HG03575 (cell line): Measurements from ENCODE around the gene NIP7.
"Not testable (repeated sequence)": the region's sequence is repeated elsewhere in the genome, so short reads cannot be mapped to it uniquely, and the experiment has no call there.

ENCODE experiments used
- ATAC-seq: cut with Tn5 transposase; IDR thresholded peaks from one replicate; pipeline ENCODE4 v1.9.1; 2021; ENCODE audit not compliant: unreplicated experiment, insufficient number of reproducible peaks, low FRiP score; ENCODE audit errors: extremely low read depth

Gene NIP7

GRCh38 chr16:69339289-69340094 is at the start of gene NIP7, which contains the start of gene COG8:
Gene NIP7, plus strand, starts transcription at chr16:69339772. Its CDS starts 58 bp downstream, at chr16:69339830.
Gene COG8, minus strand, starts transcription at chr16:69339564. Its CDS starts 12 bp downstream, at chr16:69339552.
- ATAC-seq: no peak

DNA sequence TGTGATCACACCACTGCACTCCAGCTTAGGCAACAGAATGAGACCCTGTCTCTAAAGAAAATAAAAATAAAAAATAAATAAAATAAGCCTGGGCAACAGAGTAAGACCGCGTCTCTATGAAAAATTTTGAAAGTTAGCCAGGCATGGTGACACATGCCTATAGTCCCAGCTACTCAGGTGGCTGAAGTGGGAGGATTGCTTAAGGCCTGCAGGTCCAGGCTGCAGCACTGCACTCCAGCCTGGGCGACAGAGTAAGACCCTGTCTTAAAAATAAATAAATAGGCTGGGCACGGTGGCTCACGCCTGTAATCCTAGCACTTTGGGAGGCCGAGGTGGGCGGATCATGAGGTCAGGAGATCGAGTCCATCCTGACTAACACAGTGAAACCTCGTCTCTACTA is 47.9 kb upstream of the NIP7 start:
- ATAC-seq: not testable (repeated sequence)

DNA sequence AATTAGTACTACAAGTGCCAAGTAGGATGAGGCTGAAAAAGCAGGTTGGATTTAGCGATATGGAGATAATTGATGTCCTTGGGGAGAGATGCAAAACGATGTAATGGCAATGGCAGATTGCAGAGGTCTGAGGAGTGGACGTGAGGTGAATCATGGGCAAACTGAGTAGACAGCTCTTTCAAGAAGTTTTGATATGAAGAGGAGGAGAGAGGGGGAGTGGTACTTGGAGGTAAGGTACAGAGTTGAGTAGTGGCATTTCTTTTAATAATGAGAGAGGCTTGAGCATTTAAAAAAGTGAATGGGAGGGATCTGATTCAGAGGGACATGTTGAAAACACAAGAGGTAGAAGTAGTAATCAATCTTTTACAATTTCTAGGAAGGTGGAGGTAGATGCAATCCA is 46.2 kb upstream of the NIP7 start:
- ATAC-seq: no peak

DNA sequence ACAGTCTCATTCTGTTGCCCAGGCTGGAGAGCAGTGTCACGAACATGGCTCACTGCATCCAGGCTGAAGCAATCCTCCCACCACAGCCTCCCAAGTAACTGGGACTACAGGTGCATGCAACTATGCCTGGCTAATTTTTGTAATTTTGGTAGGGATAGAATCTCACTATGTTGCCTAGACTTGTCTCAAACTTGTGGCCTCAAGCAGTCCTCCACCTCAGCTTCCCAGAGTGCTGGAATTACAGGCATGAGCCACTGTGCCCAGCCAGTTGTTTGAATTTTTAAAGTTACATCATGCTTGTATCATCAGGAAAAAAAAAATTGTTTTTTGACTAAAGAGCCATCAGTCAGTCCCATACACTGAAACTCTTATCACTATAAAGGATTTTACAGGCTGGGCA is 45.5 kb upstream of the NIP7 start:
- no peak for ATAC-seq

GRCh38 chr16:69296771-69297170 is 42.8 kb upstream of the NIP7 start:
- ATAC-seq: not testable (repeated sequence)

GRCh38 chr16:69298261-69298660 is 41.3 kb upstream of the NIP7 start:
- ATAC-seq: no peak

DNA sequence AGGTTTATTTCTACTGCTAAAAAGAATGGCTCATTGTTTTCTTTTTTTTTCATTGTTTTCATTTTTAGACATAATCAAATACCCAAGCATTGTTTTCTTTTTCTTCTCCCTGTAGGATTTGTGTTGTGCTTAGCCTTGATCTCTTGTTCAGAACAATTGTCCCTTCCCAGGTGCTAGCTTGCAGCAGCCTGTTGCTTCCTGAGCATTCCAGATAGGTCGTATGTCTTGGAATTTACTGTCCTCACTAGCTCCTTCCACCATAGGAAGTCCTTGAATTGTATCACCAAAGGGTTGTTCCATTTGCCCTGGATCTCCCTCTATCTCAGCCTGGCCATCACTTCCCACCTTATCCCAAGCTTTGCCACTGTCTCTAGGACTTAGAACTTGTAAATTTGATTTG is 38.4 kb upstream of the NIP7 start:
- no peak for ATAC-seq

DNA sequence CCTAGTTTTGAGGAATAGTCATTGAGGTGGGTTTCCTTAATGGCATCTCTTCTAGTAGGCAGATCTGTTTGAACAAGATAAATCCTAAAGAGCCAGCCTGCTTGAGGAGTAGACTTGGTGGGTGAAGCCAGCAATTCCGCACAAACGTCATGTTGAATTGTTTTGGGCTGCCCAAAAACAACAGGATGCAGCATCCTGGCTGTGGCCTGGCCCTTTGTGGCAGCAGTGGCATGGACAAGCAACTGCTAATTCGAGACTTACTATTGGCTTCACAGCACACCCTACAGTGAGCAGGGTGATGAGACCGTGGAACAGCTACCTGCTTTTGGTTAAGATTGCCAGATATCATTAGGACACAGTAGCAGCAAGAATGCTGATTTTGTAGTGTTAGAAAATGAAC is 37.7 kb upstream of the NIP7 start:
- ATAC-seq: no peak

GRCh38 chr16:69302301-69302700 is 37.3 kb upstream of the NIP7 start:
- ATAC-seq: no peak

GRCh38 chr16:69306031-69306430 is 33.5 kb upstream of the NIP7 start:
- ATAC-seq: no peak

GRCh38 chr16:69307091-69307490 is 32.5 kb upstream of the NIP7 start:
- no peak for ATAC-seq

DNA sequence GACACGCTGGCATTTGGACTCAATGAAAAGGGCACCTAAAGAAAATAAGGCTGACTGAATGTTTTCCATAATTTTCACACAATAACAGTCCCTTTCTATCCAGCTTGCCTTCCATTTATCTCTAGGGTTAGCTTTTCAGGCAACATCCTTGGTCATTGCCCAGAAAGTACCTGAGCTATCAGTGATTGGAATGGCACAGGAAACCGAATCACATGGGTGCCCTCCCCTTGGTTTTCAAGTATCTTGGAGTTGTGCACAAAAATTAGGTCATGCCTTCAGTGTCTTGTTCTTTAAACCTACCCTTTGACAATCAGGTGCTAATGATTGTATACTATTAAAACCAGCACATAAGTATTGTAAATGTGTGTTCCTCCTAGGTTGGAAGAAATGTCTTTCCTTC is 31.7 kb upstream of the NIP7 start:
- no peak for ATAC-seq

DNA sequence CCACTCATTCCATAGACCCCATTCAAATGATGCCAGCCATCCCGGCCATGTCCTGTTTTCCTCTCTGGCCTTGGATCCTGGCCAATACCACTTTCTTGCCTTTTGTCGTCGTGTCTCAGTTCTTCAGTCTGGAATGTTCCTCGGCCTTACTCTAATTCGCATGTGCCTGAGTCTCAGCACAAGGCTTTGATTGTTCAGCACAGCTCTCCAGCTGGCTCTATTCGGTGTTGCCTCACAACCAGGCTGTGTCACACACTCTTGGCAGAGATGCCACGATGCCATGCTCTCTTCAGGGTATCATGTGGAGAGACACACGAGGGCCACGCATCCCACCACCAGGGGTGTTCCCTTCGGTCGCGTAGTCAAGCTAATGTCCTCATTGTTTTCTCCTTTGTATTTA is 30.3 kb upstream of the NIP7 start:
- no peak for ATAC-seq

- peak; percentile 46 for ATAC-seq
Measured at GRCh38 chr16:69310653-69311532, 28.7 kb upstream of the NIP7 start, which contains the start of gene VPS4A. Gene VPS4A, plus strand, starts transcription at chr16:69311350. Its CDS starts 162 bp downstream, at chr16:69311512.

DNA sequence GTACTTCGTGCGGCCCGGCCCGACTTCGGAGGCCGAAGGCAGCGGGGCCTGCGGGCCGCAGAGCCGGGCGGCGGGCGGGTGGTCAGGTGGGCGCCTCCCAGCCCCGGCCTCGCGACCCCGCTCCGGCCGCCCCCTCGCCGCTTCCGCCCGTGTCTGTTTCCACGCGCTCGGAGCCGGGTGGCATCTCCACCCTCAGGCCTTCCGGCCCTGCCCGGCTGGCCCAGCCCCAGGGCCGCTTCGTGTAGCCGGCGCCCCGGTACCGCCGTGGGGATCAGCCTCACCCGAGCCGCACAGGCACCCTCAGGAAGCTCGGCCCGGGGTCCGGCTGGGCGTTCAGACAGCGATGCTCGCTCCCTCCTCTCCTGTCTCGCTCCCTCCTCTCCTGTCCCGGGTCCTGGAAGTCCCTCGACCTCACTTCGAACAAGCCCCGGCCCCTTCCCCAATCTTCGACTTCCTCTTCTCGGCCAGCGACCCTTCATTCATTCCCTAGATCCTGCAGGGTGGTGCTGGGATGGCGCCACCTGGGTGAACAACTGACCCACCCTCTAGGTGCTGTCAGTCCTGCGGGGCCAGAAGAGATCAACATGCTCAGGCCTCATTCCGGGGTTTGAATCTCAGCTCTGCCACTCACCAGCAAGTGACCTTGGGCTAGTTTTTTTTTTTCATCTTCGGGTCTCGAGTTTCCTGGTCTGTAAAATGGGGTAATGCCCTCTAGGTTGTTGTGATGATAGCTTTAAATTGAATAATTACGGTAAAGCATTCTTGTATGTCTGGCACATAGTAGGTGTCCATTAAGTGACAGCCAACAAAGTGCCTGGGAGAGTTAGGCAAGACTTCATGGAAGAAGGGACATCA is 27.8 kb upstream of the NIP7 start:
- ATAC-seq: peak; percentile 20

- ATAC-seq: no peak
Measured at GRCh38 chr16:69313469-69313868, 26.1 kb upstream of the NIP7 start.

- no peak for ATAC-seq
Measured at GRCh38 chr16:69314534-69314933, 25.0 kb upstream of the NIP7 start.

- no peak for ATAC-seq
Measured at GRCh38 chr16:69315486-69316311, 23.9 kb upstream of the NIP7 start.
